Measurements from ENCODE around the gene NF1.
"Not testable (repeated sequence)": the region's sequence is repeated elsewhere in the genome, so short reads cannot be mapped to it uniquely, and the experiment has no call there.

The NF1 gene

DNA sequence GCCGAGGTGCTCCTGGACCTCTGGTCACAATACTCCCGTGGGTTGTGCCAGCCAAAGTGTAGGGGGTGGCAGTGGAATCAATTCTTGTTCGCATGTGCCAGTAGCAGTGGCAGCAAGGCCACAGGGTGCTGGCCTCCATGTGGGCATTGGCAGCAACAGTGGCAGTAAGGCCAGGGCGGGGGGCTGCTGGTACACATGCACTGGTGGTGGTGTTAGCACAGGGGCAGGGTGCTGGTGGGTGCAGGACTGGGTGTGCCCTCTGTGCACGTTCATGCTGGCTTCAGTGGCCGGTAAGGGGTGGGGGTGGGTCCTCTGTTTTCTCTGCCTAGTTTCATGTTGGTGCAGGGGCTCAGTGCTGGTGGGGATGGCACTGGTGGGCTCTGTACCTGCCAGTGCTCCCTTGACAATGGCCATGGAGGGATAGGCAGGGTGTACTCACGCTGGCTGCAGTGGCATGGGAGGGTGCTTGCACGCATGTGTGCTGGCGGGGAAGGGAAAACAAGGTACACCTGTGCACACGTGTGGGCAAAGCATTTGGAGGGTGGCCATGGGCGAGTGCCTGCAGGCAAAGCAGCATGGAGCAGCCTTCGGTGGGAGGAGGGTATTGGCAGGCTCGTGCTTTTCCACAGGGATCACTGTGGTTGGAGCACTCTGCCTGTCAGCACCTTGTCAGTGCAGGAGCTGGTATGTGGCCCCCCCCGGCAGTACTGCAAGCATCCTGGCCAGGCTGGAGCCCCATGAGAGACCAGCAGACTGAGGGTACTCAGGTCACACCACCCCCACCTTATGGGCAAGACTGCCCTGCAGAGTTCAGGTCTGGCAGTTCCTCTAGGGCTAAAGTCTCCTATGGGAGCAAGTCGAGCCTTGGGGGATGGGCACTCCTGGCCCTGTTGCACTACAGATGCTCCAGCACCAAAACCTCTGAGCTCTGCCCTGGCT is 35.8 kb downstream of the NF1 start:
- no peak for DNase-seq (ENCODE audit: low read depth, low spot score)

DNA sequence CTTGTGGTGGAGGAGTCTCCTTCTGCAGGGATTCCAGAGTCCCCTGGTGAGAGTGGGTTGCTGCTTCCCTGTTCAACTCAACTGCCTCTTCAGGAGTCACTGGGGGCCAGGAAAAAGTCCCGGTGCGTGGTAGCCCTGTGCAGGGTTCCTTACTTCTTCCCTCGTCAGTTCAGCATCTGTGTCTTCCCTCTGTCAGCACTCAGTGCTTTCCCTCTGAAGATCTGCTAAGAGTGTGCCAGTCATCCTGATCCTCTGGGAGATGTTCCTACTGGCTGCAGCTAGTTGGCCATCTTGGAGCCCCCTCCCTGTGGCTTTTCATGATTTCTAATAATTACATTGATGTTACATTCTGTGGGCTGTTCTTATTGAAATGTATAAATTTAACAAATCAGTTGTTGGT is 36.5 kb downstream of the NF1 start:
- DNase-seq (ENCODE audit: low read depth, low spot score): no peak

DNA sequence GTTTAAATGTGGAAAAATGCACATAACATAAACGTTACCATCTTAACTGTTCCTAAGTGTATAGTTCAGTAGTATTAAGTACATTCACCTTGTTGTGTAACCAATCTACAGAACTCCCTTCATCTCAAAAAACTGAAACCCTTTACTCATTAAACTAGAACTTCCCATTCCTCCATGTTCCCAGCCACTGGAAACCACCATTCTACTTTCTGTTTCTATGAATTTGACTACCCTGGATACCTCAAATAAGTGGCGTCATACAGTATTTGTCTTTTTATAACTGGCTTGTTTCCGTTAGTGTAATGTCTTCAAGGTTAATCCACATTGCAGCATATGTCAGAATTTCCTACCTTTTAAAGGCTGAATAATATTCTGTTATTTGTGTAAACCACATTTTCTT is 38.2 kb downstream of the NF1 start:
- no peak for DNase-seq (ENCODE audit: low read depth, low spot score)

DNA sequence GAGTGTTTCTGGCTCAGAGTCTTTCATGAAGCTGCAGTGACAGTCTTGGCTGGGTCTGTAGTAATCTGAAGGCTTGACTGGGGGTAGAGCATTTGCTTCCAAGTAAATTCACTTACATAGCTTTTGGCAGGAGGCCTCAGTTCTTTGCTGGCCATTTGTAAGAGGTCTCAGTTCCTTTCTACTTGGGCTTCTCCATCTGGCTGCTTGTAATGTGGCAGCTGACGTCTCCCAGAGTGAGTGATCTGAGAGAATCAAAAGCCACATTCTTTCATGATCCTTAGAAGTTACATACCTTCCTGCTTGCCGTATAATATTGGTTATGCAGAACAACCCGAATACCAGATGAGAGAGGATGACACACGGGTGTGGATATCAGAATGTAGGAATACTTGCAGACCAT is 39.8 kb downstream of the NF1 start:
- DNase-seq (ENCODE audit: low read depth, low spot score): no peak

DNA sequence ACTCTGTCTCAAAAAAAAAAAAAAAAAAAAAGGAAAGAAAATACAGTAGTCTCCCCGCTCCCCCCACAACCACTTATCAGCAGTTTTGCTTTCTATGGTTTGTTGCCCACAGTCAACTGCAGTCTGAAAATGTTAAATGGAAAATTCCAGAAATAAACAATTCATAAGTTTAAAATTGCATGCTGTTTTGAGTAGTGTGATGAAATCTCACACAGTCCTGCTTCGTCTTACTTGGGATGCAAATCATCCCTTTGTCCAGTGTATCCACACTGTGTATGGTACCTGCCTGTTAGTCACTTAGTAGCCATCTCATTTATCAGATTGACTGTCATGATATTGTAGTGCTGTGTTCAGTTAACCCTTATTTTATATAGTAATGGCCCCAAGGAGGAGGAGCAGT is 41.5 kb downstream of the NF1 start:
- no peak for DNase-seq (ENCODE audit: low read depth, low spot score)

DNA sequence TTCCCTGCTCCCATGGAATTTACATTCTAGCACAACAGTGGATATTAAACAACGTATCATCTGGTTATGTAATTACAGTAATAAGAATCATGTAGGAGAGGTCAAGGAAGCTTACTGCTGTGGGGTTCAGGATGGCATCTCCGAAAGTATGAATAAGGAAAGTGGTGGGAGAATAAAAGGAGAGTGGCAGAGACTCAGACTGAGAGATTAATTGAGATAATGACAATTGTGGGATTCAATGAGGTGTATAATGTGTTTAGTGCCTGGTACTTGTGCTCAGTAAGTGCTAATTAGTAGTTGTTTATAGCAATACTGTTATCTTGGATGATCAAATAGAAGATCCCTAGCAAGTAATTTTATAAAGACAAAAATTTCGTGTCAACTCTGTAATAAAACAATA is 45.3 kb downstream of the NF1 start:
- DNase-seq (ENCODE audit: low read depth, low spot score): no peak

DNA sequence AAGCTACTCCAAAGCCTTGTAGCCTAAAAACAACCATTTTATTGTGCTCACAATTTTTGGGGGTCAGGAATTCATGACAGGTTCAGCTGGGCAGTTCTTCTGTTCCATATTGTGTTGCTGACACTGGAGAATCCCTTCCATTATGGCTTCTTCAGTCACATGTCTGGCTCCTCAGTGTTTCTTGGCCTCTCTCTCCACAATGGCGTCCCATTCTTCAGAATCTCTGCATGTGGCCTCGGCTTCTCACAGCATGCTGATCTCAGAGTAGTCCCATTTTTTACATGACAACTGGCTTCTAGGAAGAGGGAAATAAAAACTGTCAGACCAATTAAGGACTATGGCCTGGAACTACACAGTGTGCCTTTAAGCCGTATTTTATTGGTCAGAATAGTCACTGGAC is 49.7 kb downstream of the NF1 start:
- no peak for DNase-seq (ENCODE audit: low read depth, low spot score)

DNA sequence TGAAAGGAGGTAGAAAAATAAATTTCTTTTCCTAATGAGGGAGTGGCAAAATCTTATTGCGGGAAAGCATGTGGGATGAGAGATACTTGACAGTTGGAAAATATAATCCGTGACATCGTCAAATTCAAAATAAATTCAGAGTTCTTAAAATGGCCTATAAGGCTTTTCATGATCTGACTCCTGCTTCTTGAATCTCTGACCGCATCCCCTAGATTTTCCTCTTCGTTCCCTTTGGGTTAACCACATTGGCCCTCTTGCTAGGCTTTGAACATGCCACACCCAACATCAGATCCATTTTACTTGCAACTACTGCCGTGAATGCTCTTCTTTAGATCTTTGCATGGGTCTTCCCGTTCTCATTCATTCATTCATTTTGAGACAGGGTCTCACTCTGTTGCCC is 50.1 kb downstream of the NF1 start:
- DNase-seq (ENCODE audit: low read depth, low spot score): no peak

DNA sequence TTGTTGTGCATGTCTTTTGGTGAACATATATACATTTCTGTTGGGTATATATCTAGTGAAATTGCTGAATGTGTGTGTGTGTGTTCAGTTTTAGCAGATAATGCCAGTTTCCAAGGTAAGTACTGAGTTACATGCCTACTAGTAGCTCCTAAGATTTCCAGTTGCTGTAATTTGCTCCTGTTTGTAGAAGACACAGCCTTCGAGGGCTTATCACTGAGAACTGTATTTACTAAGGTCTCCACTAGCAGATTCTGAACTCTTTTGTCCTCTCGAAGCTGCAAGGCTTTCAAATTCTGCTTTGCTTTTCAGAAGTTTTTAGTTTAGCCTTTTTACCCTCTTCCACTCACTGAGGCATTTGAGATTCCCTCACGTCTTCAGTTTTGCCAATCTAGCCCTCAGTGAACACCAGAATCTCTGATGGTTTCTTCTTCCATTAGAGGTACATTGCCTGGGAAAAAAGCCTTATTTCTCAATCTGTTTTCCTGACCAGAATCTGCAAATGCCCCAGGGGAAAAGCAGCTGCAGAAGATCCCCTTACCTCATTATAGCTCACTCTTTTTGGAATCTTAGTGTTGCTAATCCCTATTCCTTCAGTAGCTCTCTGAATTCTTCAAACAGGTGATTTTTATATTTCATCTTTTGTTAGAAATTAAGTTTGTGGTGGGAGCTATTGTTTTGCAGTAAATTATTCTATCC is 52.9 kb downstream of the NF1 start:
- no peak for DNase-seq (ENCODE audit: low read depth, low spot score)

DNA sequence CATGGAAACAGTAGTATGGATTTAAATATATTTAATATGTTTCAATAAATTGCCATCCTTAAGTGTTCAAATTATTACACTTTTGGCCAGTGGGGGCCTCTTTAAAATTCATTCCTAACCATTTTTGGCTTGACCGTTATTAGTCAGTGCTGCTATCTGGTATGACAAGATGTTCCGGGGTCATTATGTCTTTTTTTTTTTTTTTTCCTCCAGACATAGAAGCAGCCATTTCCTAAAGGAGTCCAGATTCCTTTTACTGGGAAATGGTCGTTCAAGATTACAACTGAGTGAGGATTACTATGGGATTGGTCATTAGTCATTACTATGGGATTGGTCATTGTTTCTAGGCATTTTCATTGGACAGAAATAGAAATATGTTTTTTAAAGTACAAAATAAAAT is 53.4 kb downstream of the NF1 start:
- no peak for DNase-seq (ENCODE audit: low read depth, low spot score)

DNA sequence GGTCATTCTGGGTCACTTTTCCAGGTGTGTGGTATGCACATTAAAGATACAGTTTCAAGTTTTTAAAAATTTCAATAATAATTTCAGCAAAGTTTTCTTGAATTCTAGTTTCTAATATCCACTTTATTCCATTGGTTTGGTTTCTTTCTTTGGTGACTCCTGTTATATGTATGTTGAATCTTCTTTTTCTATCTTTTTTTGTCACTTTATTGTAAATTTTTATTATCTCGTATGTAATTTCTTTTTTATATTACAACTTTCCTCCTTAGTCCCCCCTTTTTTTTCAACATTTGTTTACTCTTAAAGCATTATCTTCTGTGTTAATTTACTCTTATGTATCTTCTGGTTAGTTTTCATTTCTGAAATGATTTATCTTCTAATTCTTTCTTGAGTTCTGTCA is 57.5 kb downstream of the NF1 start:
- no peak for DNase-seq (ENCODE audit: low read depth, low spot score)

DNA sequence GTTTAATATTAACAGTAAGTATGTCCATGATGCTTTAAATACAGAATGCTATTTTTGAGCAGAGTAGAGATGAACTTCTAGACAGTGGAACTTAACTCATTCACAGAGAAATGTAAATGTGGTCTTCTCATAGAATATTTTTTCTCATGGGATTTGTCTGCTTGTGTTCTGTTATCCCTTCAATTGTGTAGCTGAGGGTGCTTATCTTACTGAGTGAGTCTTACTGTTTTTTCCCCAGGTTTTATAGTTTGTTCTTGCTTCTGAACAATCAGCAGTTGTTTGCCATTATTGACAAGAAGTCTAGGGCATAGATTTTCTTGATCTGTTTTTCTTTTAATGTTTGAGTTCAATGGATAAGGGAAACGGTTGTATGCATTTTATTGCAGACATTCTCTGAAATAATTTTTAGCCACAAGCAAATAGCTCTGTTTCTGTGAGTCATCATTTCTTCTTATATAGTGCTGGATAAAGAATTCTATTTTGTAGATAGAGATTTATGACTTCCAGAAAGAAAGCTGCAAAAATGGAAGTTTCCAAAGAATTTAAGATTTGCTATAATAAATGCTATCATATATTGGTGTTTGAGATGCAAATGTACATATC is 60.5 kb downstream of the NF1 start:
- no peak for DNase-seq (ENCODE audit: low read depth, low spot score)

DNA sequence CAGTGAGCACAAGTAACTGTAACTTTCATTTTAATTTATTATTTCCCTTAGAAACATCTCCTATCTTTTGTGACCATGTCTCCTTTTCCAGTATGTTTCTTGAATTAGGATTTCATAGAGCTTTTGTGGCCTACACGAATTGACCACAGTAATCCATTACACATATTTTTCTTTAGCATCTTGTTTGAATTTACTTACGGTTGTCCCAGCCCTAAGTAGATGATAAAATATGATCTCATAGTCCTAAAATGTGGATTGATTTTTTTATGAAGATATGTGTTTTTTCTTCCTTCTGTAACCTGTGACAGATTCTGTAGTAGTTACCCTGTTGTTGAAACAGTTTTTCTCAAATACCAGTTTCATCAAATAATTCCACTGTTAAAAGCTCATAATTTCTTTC is 61.5 kb downstream of the NF1 start:
- no peak for DNase-seq (ENCODE audit: low read depth, low spot score)

DNA sequence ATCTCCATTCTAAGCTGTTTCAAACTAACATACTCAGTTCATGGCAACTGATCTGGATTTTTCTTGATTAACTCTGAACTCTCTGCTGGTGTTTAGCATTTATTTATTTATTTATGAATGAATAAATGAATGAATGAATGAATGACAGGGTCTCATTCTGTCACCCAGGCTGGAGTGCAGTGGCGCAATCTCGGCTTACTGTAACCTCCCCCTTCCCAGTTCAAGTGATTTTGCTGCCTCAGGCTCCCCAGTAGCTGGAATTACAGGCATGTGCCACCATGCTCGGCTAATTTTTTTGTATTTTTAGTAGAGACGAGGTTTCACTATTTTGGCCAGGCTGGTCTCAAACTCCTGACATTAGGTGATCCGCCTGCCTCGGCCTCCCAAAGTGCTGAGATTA is 62.1 kb downstream of the NF1 start:
- DNase-seq (ENCODE audit: low read depth, low spot score): not testable (repeated sequence)

DNA sequence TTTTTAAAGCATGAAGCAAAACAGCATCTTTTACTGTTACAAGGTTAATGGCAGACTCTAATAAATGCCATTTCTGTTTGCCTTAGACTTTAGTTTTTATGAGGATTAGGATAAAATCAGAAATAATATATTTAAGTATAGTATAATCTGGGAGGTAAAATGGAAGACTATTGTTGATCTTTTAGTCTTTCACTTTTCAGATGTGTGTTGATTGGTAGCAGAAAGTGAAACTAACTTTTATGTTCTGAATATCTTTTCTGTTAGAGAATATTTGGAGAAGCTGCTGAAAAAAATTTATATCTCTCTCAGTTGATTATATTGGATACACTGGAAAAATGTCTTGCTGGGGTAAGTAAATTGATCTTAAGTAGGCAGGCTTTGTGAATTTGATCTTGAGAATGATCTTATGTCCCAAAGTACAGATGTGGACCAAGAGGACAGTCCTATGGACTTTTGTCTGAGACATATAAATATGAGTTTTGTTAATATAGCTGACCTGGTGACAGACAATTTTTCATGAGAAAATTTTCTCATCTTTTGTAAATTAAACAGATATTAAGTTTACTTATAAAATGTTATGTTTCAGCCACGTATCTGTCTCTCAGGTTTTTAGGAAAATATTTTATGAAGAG is 64.1 kb downstream of the NF1 start:
- DNase-seq (ENCODE audit: low read depth, low spot score): no peak

DNA sequence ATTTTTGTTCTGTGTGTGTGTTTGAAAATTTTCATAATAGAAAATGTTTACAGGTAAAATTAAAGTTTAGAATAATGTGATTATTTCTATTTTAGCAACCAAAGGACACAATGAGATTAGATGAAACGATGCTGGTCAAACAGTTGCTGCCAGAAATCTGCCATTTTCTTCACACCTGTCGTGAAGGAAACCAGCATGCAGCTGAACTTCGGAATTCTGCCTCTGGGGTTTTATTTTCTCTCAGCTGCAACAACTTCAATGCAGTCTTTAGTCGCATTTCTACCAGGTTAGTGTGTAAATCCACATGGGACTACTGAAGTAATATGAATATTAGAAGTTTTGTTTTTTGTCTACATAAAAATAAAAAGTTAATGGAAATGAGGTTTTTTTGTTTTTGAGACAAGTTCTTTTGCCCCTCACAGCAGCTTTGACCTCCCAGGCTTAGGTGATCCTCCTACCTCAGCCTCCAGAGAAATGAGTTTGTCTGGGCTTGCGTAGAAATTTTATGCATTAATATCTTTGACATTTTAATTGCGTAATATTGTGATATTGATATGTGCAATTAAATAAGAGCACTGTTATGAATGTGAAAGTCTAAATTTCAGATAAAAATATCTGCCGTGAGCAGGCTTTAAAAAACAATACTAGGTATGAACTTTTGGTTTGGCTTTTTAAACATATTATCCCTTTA is 68.5 kb downstream of the NF1 start:
- DNase-seq (ENCODE audit: low read depth, low spot score): no peak

DNA sequence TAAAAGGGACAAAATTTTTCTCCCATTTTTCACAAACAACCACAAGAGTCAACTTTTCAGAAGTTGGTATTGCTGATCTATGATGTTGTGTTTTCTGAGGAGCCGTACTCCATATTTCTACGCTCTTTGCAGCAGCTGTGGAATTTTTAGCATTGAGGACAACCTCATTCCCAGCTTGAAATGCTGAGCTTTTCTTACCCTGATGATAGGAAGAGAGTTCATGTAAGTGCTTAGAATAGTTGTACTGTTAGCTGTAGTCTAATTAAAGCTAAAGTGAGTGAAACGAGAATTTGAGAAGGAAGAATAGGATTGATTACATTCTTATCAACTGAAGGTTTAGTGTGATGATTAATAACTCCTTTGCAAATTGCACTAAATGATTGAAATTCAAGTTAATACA is 72.3 kb downstream of the NF1 start:
- DNase-seq (ENCODE audit: low read depth, low spot score): no peak

DNA sequence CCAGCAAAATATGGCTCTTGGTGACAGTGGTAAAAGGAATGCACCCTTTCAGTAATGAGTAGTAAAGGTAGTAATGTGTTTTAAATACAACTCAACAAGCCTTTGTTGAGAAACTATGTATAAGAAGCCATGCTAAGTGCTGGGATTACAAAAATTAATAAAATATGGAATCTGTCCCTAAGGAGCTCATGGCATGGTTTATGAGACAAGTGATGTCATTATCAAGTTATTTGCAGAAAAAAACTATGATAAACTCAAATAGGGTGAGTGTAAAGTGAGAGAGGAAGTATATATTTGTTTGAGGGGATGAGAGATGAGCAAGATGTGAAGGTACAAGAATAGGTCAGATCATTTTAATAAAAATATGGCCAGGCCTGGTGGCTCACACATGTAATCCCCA is 76.9 kb downstream of the NF1 start:
- no peak for DNase-seq (ENCODE audit: low read depth, low spot score)

DNA sequence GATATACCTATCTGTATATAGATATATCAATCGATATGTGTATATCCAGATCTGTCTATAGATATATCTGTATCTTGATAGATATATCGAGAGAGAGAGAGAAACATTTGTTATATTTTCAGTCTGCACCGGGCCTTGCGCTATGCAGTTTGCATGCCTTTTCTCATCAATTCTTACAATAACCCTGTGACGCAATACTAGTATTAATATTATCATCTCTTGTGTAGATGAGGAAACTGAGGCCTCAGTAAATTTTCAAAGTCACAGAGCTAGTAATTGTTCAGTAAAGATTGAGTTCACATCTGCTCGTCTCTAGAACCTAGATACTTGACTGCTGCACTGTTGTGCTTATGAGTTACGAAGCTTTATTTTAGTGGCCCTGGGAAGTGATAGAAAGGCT is 77.6 kb downstream of the NF1 start:
- no peak for DNase-seq (ENCODE audit: low read depth, low spot score)

DNA sequence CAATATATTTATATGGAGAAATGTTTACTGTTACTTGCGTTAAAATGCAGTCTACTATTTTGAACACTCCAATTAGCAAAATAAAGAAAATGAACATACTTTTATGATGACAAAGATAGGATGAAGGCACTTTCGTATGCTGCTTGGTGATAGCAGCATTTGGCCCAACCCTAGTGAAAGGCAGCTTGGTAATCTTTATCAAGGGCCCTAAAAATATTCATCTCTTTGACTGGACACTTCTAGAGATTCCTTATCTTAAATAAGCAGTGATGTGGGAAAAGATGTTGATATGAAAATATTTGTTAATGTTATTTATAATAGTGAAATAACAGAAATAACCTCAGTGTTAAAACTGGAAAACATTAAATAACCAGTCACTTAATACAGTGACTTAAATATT is 79.4 kb downstream of the NF1 start:
- no peak for DNase-seq (ENCODE audit: low read depth, low spot score)

DNA sequence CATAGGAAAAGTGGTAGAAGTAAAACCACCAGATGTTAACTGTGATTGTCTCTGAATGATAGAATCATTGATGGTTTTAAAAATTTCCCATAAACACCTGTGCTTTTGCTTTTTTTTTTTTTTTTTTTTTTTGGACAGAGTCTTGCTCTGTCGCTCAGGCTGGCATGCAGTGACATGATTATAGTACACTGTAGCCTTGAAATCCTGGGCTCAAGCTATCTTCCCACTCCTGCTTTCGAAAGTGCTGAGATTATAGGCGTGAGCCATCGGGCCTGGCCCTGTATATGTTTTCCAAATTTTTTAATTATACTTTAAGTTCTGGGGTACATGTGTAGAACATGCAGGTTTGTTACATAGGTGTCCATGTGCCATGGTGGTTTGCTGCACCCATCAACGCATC is 80.5 kb downstream of the NF1 start:
- DNase-seq (ENCODE audit: low read depth, low spot score): no peak

DNA sequence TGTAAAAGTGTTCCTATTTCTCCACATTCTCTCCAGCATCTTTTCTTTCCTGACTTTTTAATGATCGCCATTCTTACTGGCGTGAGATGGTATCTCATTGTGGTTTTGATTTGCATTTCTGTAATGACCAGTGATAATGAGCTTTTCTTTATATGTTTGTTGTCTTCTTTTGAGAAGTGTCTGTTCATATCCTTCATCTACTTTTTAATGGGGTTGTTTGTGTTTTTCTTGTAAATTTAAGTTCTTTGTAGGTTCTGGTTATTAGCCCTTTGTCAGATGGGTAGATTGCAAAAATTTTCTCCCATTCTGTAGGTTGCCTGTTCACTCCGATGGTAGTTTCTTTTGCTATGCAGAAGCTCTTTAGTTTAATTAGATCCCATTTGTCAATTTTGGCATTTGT is 81.4 kb downstream of the NF1 start:
- not testable (repeated sequence) for DNase-seq (ENCODE audit: low read depth, low spot score)
